H1 (cell line): ENCODE results near the gene METTL8. TPM values are rescaled to one million over a fixed set of nuclear protein-coding genes. Genes with fewer than 3 reads are reported as not detected.

ENCODE experiments used
- CTCF ChIA-PET: fragments of 300-600 bp; sonication (Branson Sonifier 250); formaldehyde crosslinking; loops from one replicate; lab custom pipeline; 2021; ENCODE audit not compliant: partially characterized antibody; lab: Charles Lee
- POLR2A ChIA-PET: fragments of 300-600 bp; sonication (Branson Sonifier 250); formaldehyde crosslinking; loops from one replicate; lab custom pipeline; 2021; ENCODE audit warnings: inconsistent platforms; ENCODE audit not compliant: partially characterized antibody; lab: Charles Lee
- DNase-seq, 2 experiments: peaks; one replicate each; pipeline versions ENCODE4 v3.0.0 to v3.0.0-alpha.2; 2010 to 2022; ENCODE audit warnings: low spot score in 2 of 2, low read depth in 1 of 2, mixed read lengths in 1 of 2
- FAIRE-seq: peaks from 2 replicates; lab custom pipeline; 2011; peaks lifted over from hg19 to GRCh38; lab: Jason Lieb, UNC
- H2AFZ ChIP-seq: 2 replicates; pipeline ENCODE4 v1.8.1; 2012; ENCODE audit warnings: low read length, inconsistent platforms
- H2AK5ac ChIP-seq: 2 replicates; pipeline ENCODE4 v1.6.1; 2013; ENCODE audit warnings: low read depth, low read length
- H2BK120ac ChIP-seq: replicated peaks from 2 replicates; pipeline ENCODE3; 2013; ENCODE audit warnings: low read depth, low read length, inconsistent platforms
- H2BK12ac ChIP-seq: 2 replicates; pipeline ENCODE4 v1.6.1; 2013; ENCODE audit warnings: low read depth, low read length
- H2BK15ac ChIP-seq: 2 replicates; pipeline ENCODE4 v1.6.1; 2013; ENCODE audit warnings: low read length
- H2BK20ac ChIP-seq: 2 replicates; pipeline ENCODE4 v1.6.1; 2013; ENCODE audit warnings: low read length
- H2BK5ac ChIP-seq: 2 replicates; pipeline ENCODE4 v1.6.1; 2013; ENCODE audit warnings: low read depth, low read length
- H3K14ac ChIP-seq: 2 replicates; pipeline ENCODE4 v1.6.1; 2013; ENCODE audit warnings: inconsistent platforms; ENCODE audit not compliant: insufficient read length
- H3K18ac ChIP-seq: 2 replicates; pipeline ENCODE4 v1.6.1; 2013; ENCODE audit warnings: low read length; ENCODE audit errors: extremely low read depth
- H3K23ac ChIP-seq: 2 replicates; pipeline ENCODE4 v1.6.1; 2013; ENCODE audit warnings: inconsistent platforms; ENCODE audit not compliant: insufficient read length
- H3K23me2 ChIP-seq: 2 replicates; pipeline ENCODE4 v1.6.1; 2013; ENCODE audit warnings: low read depth, low read length
- H3K27ac ChIP-seq: 2 replicates; pipeline ENCODE4 v1.6.1; 2011; ENCODE audit warnings: low read depth, low read length, inconsistent platforms
- H3K27me3 ChIP-seq, 4 experiments: replicated peaks in 1 of 4; 1 replicate in 1 of 4; 2 replicates in 3 of 4; pipeline versions ENCODE4 v1.6.1 to v1.8.1; 2011 to 2013; ENCODE audit warnings: low read length in 3 of 4, mild to moderate bottlenecking in 3 of 4, inconsistent platforms in 2 of 4, mixed read lengths in 2 of 4, moderate library complexity in 1 of 4; ENCODE audit not compliant: control insufficient read depth in 3 of 4, insufficient read depth in 3 of 4; ENCODE audit errors: extremely low read depth in 1 of 4
- H3K36me3 ChIP-seq, 4 experiments: 2 replicates each; pipeline versions ENCODE4 v1.6.1 to v1.8.1; 2011 to 2013; ENCODE audit warnings: mild to moderate bottlenecking in 4 of 4, low read length in 3 of 4, moderate library complexity in 2 of 4, control low read depth in 1 of 4, inconsistent platforms in 1 of 4; ENCODE audit not compliant: insufficient read depth in 4 of 4, control insufficient read depth in 2 of 4
- H3K4ac ChIP-seq: replicated peaks from 2 replicates; pipeline ENCODE3; 2013; ENCODE audit warnings: low read length, low read depth, mixed read lengths, inconsistent platforms; ENCODE audit not compliant: insufficient read length
- H3K4me1 ChIP-seq, 4 experiments: replicated peaks in 1 of 4; 1 replicate in 1 of 4; 2 replicates in 3 of 4; pipeline versions ENCODE4 v1.6.1 to v1.8.1; 2011 to 2013; ENCODE audit warnings: low read length in 3 of 4, inconsistent platforms in 2 of 4, mixed read lengths in 1 of 4; ENCODE audit not compliant: insufficient read depth in 4 of 4, control insufficient read depth in 3 of 4
- H3K4me2 ChIP-seq, 2 experiments: 2 replicates each; pipeline versions ENCODE4 v1.6.1 to v1.8.1; 2011 to 2013; ENCODE audit warnings: low read depth in 2 of 2, low read length in 2 of 2, control low read depth in 1 of 2, inconsistent platforms in 1 of 2, mild to moderate bottlenecking in 1 of 2; ENCODE audit not compliant: insufficient read depth in 1 of 2
- H3K4me3 ChIP-seq, 4 experiments: fragments of 200-600, 300-600 bp in 1 of 4; sonication (generic), shearing (Covaris generic), sonication (Bioruptor Twin) in 1 of 4; 2 replicates each; pipeline versions ENCODE4 v1.5.1 to v1.8.1; 2011 to 2016; ENCODE audit warnings: low read length in 4 of 4, low read depth in 3 of 4, control low read depth in 2 of 4, inconsistent platforms in 2 of 4, mild to moderate bottlenecking in 2 of 4, mixed read lengths in 1 of 4, moderate library complexity in 1 of 4; ENCODE audit not compliant: insufficient read depth in 2 of 4; ENCODE audit errors: extremely low read depth in 1 of 4
- H3K56ac ChIP-seq: replicated peaks from 2 replicates; pipeline ENCODE3; 2013; ENCODE audit warnings: low read depth, mild to moderate bottlenecking, mixed read lengths, low read length, inconsistent platforms; ENCODE audit not compliant: insufficient read length
- H3K79me1 ChIP-seq: 2 replicates; pipeline ENCODE4 v1.6.1; 2013; ENCODE audit warnings: low read depth, low read length, control low read depth
- H3K79me2 ChIP-seq, 2 experiments: 2 replicates each; pipeline versions ENCODE4 v1.6.1 to v1.8.1; 2012 to 2013; ENCODE audit warnings: low read length in 2 of 2, mild to moderate bottlenecking in 2 of 2, inconsistent platforms in 1 of 2; ENCODE audit not compliant: insufficient read depth in 2 of 2, control insufficient read depth in 1 of 2
- H3K9ac ChIP-seq, 4 experiments: replicated peaks in 1 of 4; 1 replicate in 1 of 4; 2 replicates in 3 of 4; pipeline versions ENCODE4 v1.6.1 to v1.8.1; 2011 to 2013; ENCODE audit warnings: low read depth in 3 of 4, low read length in 3 of 4, control low read depth in 2 of 4, mild to moderate bottlenecking in 2 of 4, moderate library complexity in 2 of 4, inconsistent platforms in 1 of 4; ENCODE audit errors: extremely low read depth in 1 of 4
- H3K9me3 ChIP-seq, 2 experiments: 2 replicates each; pipeline versions ENCODE4 v1.6.1 to v1.8.1; 2012 to 2013; ENCODE audit warnings: mild to moderate bottlenecking in 2 of 2, moderate library complexity in 2 of 2, control low read depth in 1 of 2, inconsistent platforms in 1 of 2, low read depth in 1 of 2, low read length in 1 of 2, mixed read lengths in 1 of 2; ENCODE audit not compliant: insufficient read depth in 2 of 2
- H4K20me1 ChIP-seq, 2 experiments: replicated peaks in 1 of 2; 2 replicates each; pipeline versions ENCODE3 to v1.8.1; 2011 to 2013; ENCODE audit warnings: inconsistent platforms in 2 of 2, low read length in 2 of 2, mild to moderate bottlenecking in 1 of 2; ENCODE audit not compliant: insufficient read depth in 2 of 2, control insufficient read depth in 1 of 2
- H4K5ac ChIP-seq: 2 replicates; pipeline ENCODE4 v1.6.1; 2013; ENCODE audit warnings: low read length, low read depth, mixed read lengths, inconsistent platforms; ENCODE audit not compliant: insufficient read length
- H4K8ac ChIP-seq: 2 replicates; pipeline ENCODE4 v1.8.0; 2013; ENCODE audit warnings: mild to moderate bottlenecking, moderate library complexity, low read length, inconsistent platforms; ENCODE audit not compliant: insufficient read depth; ENCODE audit errors: extremely low read depth
- H4K91ac ChIP-seq: replicated peaks from 2 replicates; pipeline ENCODE3; 2013; ENCODE audit warnings: low read length, mixed read lengths, inconsistent platforms; ENCODE audit not compliant: insufficient read length
- CHD1 ChIP-seq: IDR thresholded peaks from 2 replicates; pipeline ENCODE4 v1.6.1; 2012; ENCODE audit warnings: low read depth, low read length, improper control_type of control experiment
- CTBP2 ChIP-seq: IDR thresholded peaks from 2 replicates; pipeline ENCODE4 v1.7.0; 2011; ENCODE audit warnings: borderline replicate concordance, mild to moderate bottlenecking, moderate library complexity, mixed read lengths, low read length; ENCODE audit not compliant: insufficient read depth, insufficient read length
- JUND ChIP-seq: IDR thresholded peaks from 2 replicates; pipeline ENCODE4 v1.6.1; 2011; ENCODE audit warnings: mild to moderate bottlenecking, improper control_type of control experiment, low read length
- KDM1A ChIP-seq: fragments of 200-600, 300-600 bp; sonication (generic); IDR thresholded peaks from 2 replicates; pipeline ENCODE4 v1.7.1; 2016; ENCODE audit warnings: mild to moderate bottlenecking, low read length, borderline replicate concordance
- SIN3A ChIP-seq, 2 experiments: IDR thresholded peaks in 1 of 2; conservative IDR thresholded peaks in 1 of 2; 2 replicates each; pipeline ENCODE4 v1.6.1; 2011 to 2012; ENCODE audit warnings: low read length in 2 of 2, improper control_type of control experiment in 1 of 2, low read depth in 1 of 2, mild to moderate bottlenecking in 1 of 2
- TBP ChIP-seq: IDR thresholded peaks from 2 replicates; pipeline ENCODE4 v1.6.1; 2011; ENCODE audit warnings: low read depth, low read length, improper control_type of control experiment
- WGBS, 2 experiments: shearing (Covaris generic) in 1 of 2; methylation state at CpG; one replicate each; pipeline versions ENCODE4 v1.1.6 to v1.1.7; 2013 to 2015; ENCODE audit warnings: low lambda C conversion rate in 2 of 2, mixed read lengths in 2 of 2, inconsistent platforms in 1 of 2, low coverage in 1 of 2, missing lambda C conversion rate in 1 of 2; ENCODE audit not compliant: insufficient replicate concordance in 2 of 2, insufficient coverage in 1 of 2, insufficient read length in 1 of 2; ENCODE audit errors: extremely low coverage in 1 of 2, missing lambda C conversion rate in 1 of 2; 5-methylcytosine and 5-hydroxymethylcytosine counted together
- long read RNA-seq, 2 experiments: library from RNA in 1 of 2; library from capped mRNA in 1 of 2; stranded (forward); transcript quantifications; one replicate each; pipeline ENCODE4 v2.0.0, GENCODE V29; 2021; ENCODE audit warnings: inconsistent platforms in 1 of 2
- polyA minus RNA-seq, 3 experiments: library from RNA; depleted of rRNA, polyadenylated mRNA; stranded (reverse); fragments of >200 nt; gene quantifications; 1 replicate in 2 of 3; 2 replicates in 1 of 3; pipeline ENCODE4 v1.2.3, GENCODE V29; 2011
- polyA plus RNA-seq, 7 experiments: library from polyadenylated mRNA; depleted of rRNA in 3 of 7; stranded (reverse) in 5 of 7; unstranded in 2 of 7; fragments of >200 nt in 5 of 7; fragments of 200-250 nt in 2 of 7; gene quantifications; 1 replicate in 5 of 7; 2 replicates in 1 of 7; 4 replicates in 1 of 7; pipeline versions ENCODE4 v1.2.1 to v1.2.3, GENCODE V29; 2011 to 2013; ENCODE audit warnings: missing spikeins in 2 of 7, mixed read lengths in 2 of 7
- total RNA-seq: library from RNA; stranded (reverse); fragmentation: NEBNext Ultra II Directional; extraction: Animal tissue kit (Norgen Biotek cat#: 25700); gene quantifications from 2 replicates; pipeline ENCODE4 v1.2.1, GENCODE V29; 2021
- TF ChIP-seq, protein P1 (sequence below): IDR thresholded peaks from 2 replicates; pipeline ENCODE4 v1.6.1; 2011; ENCODE audit warnings: low read depth, mild to moderate bottlenecking, low read length; ENCODE audit not compliant: insufficient read depth

The METTL8 gene, protein sequence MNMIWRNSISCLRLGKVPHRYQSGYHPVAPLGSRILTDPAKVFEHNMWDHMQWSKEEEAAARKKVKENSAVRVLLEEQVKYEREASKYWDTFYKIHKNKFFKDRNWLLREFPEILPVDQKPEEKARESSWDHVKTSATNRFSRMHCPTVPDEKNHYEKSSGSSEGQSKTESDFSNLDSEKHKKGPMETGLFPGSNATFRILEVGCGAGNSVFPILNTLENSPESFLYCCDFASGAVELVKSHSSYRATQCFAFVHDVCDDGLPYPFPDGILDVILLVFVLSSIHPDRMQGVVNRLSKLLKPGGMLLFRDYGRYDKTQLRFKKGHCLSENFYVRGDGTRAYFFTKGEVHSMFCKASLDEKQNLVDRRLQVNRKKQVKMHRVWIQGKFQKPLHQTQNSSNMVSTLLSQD
- 72.9 and 79.7 TPM in 2 replicates for total RNA-seq
- polyA plus RNA-seq (2011; rRNA removed) = 10.0 and 17.6 TPM in 2 replicates
- polyA plus RNA-seq (2011; cell fraction: cytosol; rRNA removed) = 25.2 TPM
- polyA plus RNA-seq (2011; cell fraction: nucleus; rRNA removed) = 8.3 TPM
- 21.2 to 50.0 TPM (median 27.4 TPM) in 4 replicates for polyA plus RNA-seq (2012, experiment 1 of 2)
- polyA plus RNA-seq (2012, experiment 2 of 2) = 5.7 TPM
- polyA plus RNA-seq (2013, experiment 1 of 2) = 38.2 TPM
- polyA plus RNA-seq (2013, experiment 2 of 2) = 40.1 TPM
- polyA minus RNA-seq (2011; rRNA and poly(A)+ RNA removed) = 25.7 and 30.1 TPM in 2 replicates
- 18.0 TPM for polyA minus RNA-seq (2011; cell fraction: cytosol; rRNA and poly(A)+ RNA removed)
- polyA minus RNA-seq (2011; cell fraction: nucleus; rRNA and poly(A)+ RNA removed) = 38.3 TPM
- long read RNA-seq, experiment 1, full-length matches to known transcripts = 5 of 39 reads
- long read RNA-seq, experiment 1, partial matches to known transcripts = 0 of 39 reads
- long read RNA-seq, experiment 1, other reads (novel, unspliced or antisense) = 34 of 39 reads
- long read RNA-seq, experiment 2, full-length matches to known transcripts = 10 of 22 reads
- long read RNA-seq, experiment 2, partial matches to known transcripts = 2 of 22 reads
- long read RNA-seq, experiment 2, other reads (novel, unspliced or antisense) = 10 of 22 reads

- Histone ChIP-seq H3K79me2 (peaks cover 0 to 79% of the 10 kb centered on the region in 2 experiments; a peak in 2 of 4 replicates), H2AK5ac (peak within 1 kb of the TSS; percentile 92), H4K8ac (peak within 1 kb of the TSS; percentile 98), H2BK5ac (peak within 1 kb of the TSS; percentile 93), H3K23me2 (peaks cover 4% of the 10 kb centered on the region; the same call in 1 of the 2 replicates), H3K4ac (peak within 1 kb of the TSS; percentile 92), H3K79me1 (peaks cover 2% of the 10 kb centered on the region; the same call in 1 of the 2 replicates), H3K18ac (peak within 1 kb of the TSS; percentile 93), H2BK20ac (0 out of 2 replicates have a peak within 1 kb of the TSS, but pooled peaks have one; percentile 28), H2BK120ac (peak within 1 kb of the TSS; percentile 88), H3K9ac (peak within 1 kb of the TSS; percentile 70 to 81 (median 78)), H3K4me1 (peaks cover 3 to 19% (median 10%) of the 10 kb centered on the region in 4 experiments), H2BK15ac (peak within 1 kb of the TSS; percentile 95), H3K27ac (peak within 1 kb of the TSS; percentile 73), H3K9me3 (no peaks in the 10 kb centered on the region; a peak in 2 of 4 replicates), H3K23ac (no peak within 1 kb of the TSS), H3K27me3 (no peaks in the 10 kb centered on the region), H4K20me1 (peaks cover 0 to under 1% of the 10 kb centered on the region in 2 experiments), H2AFZ (no peak within 1 kb of the TSS), H3K56ac (peak within 1 kb of the TSS; percentile 87), H4K5ac (peak within 1 kb of the TSS; percentile 89), H2BK12ac (peak within 1 kb of the TSS; percentile 95), H3K36me3 (peaks cover 5 to 25% (median 11%) of the 10 kb centered on the region in 4 experiments; a peak in 4 of 8 replicates), H4K91ac (peak within 1 kb of the TSS; percentile 82), H3K4me2 (peak within 1 kb of the TSS; percentile 72 to 96), H3K4me3 (peak within 1 kb of the TSS; percentile 66 to 80 (median 72)), H3K14ac (no peak within 1 kb of the TSS)
- 4% methylated on average over 15 of the region's 15 CpGs; no CpG with 5 or more reads in 1 of the 2 experiments for WGBS, 2 experiments
- ChIA-PET POLR2A (interaction anchor here (0.5 to 4.8 kb wide), 27 partner anchors 9 to 505 kb away, joined by 3 to 21 read pairs (median 4); partner anchors contain the start of genes CYBRD1, DYNC1I2, GORASP2 and TLK1), CTCF (interaction anchor here (0.6 to 2.1 kb wide), 11 partner anchors 17 to 558 kb away, joined by 3 to 7 read pairs (median 5); no protein-coding TSS in a partner anchor)
- FAIRE-seq (no peak), DNase-seq (no peak)
- TF ChIP-seq, protein P1, sequence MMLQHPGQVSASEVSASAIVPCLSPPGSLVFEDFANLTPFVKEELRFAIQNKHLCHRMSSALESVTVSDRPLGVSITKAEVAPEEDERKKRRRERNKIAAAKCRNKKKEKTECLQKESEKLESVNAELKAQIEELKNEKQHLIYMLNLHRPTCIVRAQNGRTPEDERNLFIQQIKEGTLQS = no peak
- TF ChIP-seq TBP (peak; percentile 56), KDM1A (no peak), CTBP2 (no peak), JUND (0 out of 2 replicates have a peak, but pooled peaks have one; percentile 44), SIN3A (conservative IDR thresholded peaks at IDR 0.05 in 1 of 2, IDR thresholded peaks at IDR 0.05 in 1 of 2; ENCODE audit: low read depth in 1 of 2, low read length in 2 of 2) (0 out of 4 replicates have a peak, but pooled peaks of 1 of the 2 experiments have one; percentile 63), CHD1 (0 out of 2 replicates have a peak, but pooled peaks have one; percentile 63)
Observed at GRCh38 chr2:171433763-171434012, at the start of gene METTL8. Gene METTL8, minus strand, starts transcription at chr2:171433990. Its CDS starts 41,805 bp downstream, at chr2:171392185.
